GM23248 (cell line): ENCODE measurements around the gene MINDY4B.

Experiments used
- EZH2 ChIP-seq: fragments of 200-600 bp; sonication (generic); IDR thresholded peaks from 2 replicates; pipeline ENCODE4 v1.6.1; 2018; ENCODE audit warnings: antibody characterized with exemption, mild to moderate bottlenecking; ENCODE audit not compliant: insufficient read depth, poor library complexity, severe bottlenecking
- EZH2phosphoT487 ChIP-seq: fragments of 200-600 bp; sonication (generic); IDR thresholded peaks from 2 replicates; pipeline ENCODE4 v1.6.1; 2018; ENCODE audit warnings: antibody characterized with exemption, moderate library complexity, mild to moderate bottlenecking, low read depth; ENCODE audit not compliant: insufficient read depth

- no peak for TF ChIP-seq EZH2
- no peak for TF ChIP-seq EZH2phosphoT487
Observed at GRCh38 chr3:150828261-150828660, 77.0 kb downstream of the MINDY4B start.
